SK-N-DZ (cell line): ENCODE measurements around the gene CRYM.

Experiments used
- DNase-seq: peaks from one replicate; pipeline ENCODE4 v3.0.0-alpha.2; 2015; ENCODE audit warnings: low spot score

CRYM gene

DNA sequence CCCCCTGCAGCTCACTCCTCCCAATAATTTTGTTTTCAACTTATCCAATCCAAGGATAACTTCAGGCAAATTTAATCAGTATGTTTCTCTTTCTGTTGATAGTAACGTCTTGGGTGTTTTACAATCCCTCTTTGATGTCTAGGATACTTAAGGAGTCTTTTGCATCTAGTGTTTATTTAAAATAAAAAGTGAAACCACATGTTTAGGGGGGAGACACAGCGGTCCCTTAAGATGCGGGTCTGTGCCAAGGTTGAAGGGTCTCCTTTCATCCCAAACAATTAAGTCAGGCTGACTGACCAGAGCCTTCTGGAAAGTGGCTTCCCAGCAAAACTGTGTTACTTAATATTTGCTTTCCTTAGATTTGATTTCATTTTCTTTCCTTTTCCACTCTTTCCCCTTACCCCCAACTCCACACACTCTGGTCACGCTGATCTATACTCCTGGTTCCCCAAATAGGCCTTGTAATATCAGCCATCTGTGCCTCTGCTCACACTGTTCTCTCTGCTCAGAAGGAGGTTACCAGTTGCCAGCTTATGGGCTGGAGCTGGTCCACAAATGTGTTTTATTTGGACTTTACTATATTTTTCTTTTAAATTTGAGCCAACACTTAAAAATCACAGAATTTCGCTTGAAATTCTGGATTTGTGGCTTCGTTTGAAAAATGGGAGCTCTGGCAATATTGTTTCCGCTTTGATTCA, 33.4 kb downstream of the CRYM start:
- DNase-seq = no peak

DNA sequence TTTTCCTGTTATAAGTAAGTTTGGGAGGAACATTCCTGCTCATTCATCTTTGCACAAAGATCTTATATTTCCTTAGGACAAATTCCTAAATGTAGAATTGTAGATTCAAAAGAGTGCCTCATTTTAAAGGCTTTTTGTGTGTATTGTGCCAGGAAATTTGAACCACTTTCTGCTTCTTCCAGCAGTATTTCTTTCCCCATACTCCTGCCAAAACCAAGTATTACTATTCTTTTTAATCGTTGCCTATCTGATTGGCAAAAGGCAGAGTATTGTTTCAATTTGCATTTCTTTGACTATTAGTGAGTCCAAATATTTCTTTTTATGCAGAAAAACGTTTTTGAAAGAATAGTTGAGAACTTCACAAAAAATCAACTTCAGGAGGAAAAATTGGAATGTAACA, 35.3 kb downstream of the CRYM start:
- no peak for DNase-seq

DNA sequence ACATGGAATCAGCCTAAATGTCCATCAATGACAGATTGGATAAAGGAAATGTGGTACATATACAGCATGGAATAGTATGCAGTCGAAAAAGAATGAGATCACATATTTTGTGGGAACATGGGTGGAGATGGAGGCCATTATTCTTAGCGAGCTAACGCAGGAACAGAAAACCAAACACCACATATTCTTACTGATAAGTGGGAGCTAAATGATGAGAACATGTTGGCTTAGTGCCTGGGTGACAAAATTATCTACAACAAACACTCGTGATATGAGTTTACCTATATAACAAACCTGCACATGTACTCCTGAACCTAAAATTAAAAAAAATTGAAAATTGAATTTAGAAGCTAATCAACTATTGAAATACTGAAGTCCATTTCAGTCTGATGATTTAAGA, 38.4 kb downstream of the CRYM start:
- DNase-seq = no peak

DNA sequence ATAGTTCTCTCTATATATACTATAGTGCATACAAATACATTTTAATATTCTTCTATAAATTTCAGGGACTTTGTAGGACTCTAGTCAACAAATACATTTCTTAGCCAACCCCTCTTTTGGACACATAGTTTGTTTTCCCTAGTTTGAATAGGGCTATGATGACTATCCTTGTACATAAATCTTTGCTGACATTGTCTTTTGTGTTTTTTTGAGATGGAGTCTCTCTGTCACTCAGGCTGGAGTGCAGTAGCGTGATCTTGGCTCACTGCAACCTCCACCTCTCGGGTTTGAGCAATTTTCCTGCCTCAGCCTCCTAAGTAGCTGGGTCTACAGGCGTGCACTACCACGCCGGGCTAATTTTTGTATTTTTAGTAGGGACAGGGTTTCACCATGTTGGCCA, 41.3 kb downstream of the CRYM start:
- DNase-seq = no peak

DNA sequence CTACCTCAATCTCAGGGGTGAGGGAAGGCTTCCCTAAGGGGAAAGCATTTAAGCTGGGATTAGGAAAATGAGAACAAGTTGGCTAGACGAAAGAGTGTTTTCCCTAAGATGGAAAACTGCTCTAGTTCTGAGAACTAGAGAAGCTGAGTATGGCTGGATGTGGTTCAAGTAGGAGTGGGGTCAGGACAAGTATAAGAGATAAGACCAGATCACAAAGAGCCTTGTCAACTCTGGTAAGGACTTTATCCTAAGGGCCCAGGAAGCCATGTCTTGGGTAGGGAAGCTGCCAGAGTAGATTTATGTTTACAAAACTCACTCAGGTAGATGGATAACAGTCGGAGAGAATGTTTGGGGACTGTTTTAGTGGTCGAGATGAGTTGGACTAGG, 42.9 kb downstream of the CRYM start:
- DNase-seq = no peak

DNA sequence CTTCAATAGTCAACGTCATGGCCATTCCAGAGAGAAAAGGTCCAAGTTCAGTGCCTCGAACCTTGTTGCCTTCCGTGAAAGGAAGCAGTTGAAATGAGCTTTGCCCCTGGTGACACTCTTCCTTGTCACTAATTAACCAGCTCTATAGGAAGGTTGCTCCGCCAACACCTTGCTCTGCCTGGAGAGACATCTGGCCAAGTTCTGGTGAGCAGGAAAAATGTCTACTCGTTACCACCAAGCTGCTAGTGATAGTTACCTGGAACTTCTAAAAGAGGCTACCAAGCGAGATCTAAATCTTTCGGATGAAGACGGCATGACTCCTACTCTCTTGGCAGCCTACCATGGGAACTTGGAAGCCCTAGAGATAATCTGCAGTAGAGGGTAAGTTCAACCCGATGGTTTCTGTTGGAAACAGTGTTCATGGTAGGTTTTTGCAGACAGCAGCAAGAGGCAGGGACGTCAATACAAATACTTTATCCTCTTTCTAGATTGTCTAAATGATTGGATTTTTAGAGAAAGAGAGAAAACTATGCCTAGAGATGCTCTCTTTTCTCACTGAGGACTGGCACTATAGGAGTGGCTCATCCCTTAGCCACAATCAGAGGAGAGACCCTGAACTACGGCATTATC, 44.5 kb downstream of the CRYM start, which contains the start of gene ANKS4B:
ANKS4B (plus strand) TSS at position 179 of the 630 bp plus-strand sequence; CDS start at position 218, 39 bp downstream.
- no peak for DNase-seq

DNA sequence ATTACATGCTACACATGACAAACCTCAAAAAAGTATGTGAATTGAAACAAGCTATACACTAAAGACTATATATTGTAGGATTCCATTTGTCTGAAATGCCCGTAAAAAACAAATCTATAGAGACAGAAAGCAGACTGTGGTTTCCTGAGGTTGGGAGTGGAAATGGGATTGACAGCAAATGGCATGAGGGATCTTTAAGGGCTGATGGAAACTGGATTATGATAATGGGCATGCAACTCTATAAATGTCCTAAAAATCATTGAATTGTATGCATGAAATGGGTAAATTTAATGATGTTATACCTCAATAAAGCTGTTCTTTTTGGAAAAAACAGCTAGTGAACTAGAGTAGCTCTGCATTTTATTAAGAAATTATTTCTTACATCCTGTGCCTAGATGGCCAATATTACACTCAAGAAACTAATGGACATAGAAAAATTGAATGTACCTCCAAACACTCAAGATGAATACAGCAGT, 45.0 kb downstream of the CRYM start:
- DNase-seq = no peak

DNA sequence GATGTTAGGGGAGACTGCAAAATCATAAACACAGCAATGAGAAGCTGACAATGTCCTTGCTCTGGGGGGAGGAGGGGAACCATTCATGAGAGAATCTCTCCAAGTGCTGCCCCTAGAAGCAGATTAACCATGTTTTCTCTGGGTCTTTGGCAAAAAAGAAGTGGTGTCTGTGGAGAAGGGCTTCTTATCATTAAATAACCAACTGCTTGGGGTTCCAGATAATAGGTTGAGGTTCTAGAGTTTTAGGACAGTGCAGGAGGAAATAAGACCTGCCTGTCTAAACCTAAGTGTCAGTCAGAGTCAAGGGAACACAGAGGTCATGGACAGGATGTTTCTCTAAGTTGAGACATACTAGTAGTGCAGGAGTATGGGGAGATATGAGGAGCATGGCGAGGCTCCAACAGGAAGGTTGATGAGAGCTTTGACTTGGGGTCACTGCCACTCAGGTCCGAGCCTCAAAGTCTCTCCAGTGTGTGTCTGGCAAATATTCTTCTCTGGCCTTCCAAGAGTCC, 49.7 kb downstream of the CRYM start:
- no peak for DNase-seq

DNA sequence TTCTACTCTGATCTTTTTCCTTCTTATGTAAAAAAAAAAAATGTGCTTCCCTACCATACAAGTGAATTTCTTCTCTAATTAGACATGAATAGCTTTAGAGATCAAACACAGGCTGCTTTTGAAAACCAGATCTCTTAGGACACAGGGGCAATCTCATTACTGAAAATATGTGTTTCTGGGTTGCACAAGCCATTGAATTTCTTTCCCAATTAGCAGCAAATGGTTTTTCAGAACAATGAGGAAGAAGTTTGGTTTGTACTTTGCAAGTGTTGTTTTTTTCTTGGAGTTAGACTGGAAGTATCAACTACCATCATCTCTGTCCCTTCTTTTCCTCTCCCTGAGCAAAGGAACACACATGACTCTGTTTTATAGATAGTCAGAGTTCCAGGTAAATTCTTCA, 50.2 kb downstream of the CRYM start:
- no peak for DNase-seq

DNA sequence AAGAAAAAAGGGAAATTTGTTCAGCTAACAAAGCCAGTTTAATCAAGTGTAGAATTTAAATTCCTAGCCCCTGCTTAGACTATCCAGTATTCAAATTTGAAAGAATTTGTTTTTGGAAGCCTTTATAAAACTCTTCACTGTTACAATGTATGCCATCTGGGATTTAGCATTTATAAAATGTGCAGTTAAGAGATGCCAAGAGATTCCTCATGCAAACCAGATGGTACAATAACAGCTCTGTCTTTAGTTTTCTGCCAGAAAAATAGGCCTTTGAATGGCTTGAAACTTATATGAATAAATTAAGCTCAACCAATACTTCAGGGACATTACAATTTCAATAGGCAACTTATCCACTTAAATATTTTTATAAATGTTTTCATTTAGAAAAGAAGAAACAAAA, 51.3 kb downstream of the CRYM start:
- no peak for DNase-seq

DNA sequence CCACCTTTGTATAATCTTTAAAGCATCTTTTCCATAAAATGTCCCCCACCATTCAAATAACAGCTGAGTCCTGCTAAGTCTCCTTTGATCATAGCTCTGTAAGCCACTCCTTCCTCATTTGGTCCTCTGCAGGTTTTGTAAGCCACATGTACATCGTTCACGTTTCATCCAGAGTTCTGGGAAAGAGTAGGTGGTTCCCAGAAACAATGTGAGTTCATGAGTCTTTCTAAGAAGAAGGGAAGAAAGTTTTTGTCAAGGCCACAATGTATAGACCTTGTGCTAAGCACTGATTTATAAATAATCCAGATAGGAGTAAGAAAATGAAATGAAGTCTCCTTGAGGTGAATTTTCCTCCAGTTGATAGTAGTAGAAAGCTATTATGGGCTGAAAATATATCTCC, 53.3 kb downstream of the CRYM start:
- no peak for DNase-seq

DNA sequence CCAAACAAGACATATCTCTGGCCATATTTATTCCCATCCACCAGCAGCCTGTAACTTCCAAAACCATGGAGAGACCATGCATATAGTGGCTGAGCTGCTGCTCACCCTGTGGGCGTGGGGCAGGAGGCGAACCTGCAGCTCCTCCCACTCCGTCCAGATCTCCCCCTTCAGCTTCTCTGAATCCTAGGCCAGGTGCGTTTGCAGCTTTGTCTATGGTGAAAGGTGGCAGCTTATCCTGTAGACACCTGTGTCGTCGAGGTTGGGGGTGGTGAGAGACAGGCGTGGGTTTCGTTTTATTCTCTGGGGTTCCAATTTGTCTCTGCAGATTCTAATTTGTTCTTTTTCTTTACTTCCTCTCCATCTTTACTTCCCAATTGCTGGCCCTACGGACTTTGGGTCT, 54.3 kb downstream of the CRYM start:
- no peak for DNase-seq

DNA sequence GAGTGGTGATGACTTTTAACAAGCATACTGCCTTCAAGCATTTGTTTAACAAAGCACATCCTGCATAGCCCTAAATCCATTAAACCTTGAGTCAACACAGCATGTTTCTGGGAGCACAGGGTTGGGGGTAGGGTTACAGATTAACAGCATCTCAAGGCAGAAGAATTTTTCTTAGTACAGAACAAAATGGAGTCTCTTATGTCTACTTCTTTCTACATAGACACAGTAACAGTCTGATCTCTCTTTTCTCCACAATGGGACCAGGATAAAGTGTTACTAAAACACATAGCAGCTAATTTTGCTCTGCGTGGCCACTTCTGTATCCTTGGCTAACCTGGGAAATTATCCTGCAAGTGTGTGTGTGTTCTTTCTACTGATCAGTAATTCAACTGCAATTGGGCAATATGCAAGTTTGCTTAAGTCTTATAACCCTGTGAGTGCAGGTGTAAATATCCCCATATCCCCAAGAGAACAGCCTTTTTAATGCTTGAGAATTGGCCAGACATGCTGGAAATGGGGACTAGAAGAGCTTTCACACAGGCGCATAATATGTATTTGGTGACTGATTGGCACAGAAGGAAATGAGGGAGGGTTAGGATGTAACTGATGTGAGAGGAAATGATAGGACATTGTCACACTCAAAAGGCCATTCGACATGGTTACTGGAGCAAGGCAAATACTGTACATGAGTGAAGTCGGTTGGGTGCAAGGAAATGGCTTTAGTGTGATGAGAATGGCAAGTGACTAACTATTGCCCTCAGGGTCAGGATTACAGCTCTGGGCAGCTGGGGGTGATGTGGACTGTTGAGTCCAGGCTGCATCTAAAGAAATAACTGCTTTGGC, 55.4 kb downstream of the CRYM start:
- no peak for DNase-seq

DNA sequence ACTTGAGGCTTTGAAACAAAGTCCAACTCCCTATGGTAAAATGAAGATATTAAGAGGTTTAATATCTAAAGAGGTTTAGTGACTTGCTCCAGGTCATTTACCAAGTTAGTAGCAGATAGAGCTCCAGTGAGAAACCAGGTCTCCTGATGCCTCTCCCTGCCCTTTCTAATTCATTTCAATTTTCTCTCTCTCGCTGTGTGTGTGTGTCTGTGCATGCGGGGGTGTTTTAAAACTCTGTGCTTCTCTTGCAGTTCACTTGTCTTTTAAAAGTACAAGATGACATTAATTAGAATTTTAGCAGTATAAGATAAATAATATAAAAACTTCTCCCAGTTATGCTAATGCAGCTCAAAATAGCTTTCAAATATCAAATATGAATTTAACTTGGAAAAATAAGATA, 58.5 kb downstream of the CRYM start:
- no peak for DNase-seq

DNA sequence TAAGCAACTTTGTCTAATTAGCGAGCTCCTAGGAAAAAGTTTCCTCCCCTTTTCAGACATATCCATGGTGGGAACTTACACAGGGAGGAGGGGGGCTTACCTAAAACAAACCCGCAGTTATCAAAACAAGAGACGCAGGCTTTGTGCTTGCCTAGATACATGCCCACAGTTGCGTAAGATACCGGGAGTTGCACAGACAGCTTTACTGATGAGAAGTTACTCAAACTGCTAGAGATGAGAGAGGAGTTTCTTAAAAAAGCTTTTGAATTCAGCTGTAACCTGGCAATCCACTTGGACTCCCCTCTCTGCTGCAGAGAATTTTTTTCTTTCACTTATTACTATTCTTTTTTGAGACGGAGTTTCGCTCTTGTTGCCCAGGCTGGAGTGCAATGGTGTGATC, 59.9 kb downstream of the CRYM start:
- DNase-seq = no peak

DNA sequence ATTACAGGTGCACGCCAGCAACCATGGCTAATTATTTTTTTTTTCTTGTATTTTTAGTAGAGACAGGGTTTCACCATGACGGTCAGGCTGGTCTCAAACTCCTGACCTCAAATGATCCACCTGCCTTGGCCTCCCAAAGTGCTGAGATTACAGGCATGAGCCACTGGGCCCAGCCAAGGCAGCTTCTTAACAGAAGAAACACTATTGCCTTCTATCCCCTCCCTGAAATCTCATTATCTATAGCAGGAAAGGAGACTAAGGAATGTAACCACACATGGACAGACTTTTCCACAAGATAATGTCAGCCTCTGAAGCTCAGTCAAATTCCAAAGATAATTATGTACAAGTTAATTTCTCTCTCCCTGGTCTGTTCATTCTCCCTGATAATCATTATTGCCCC, 61.0 kb downstream of the CRYM start:
- DNase-seq = no peak

DNA sequence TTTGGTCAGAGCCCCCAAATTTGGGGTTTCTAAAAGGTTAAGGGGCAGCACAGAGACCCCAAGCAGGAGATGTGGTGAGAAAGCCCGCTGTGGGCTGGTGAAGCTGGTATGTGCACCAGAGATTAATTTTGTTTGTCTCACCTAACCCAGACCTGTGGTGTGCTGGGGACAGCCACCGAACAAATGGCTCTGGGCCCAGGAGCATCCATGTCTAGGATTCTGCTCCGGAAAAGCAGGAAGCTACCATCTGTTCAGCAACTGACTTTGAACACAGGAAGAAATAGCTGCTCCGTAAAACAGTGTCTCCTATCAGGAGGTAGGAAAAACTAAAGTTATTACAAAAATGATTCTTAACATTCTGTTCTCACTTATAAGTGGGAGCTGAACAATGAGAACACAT, 64.0 kb downstream of the CRYM start:
- DNase-seq = no peak

DNA sequence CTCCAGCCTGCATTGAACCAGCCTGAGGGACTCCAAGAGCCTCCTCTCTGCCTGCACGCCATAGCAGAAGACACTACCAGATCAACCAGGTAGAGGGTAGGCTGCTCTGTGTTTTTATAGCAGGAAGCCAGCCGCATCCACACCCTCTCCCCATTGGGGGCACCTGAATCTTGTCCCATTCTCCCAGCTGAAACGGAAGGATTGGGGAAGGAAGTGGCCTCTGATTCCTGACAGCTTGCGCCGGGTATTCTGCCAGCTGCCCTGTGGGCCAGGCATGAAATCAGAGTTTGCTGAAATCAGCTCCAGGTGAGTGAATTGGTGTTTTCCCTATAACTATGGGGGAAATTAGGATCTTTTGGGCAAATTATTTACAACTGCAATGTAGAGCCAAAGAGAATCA, 66.6 kb downstream of the CRYM start, which contains the start of gene ZP2:
ZP2 (minus strand) TSS at position 89 of the 400 bp plus-strand sequence; CDS start at position 62, 27 bp downstream.
- DNase-seq = no peak
